SJCRH30 (cell line): ENCODE results near the gene SOCS1. TPM values are rescaled to one million over a fixed set of nuclear protein-coding genes. Genes with fewer than 3 reads are reported as not detected.

Experiments
- DNase-seq, 2 experiments: peaks; one replicate each; pipeline ENCODE4 v3.0.0-alpha.2; 2015 to 2020
- H3K27ac ChIP-seq: fragments of 250-450 bp; sonication (Bioruptor Pico); 2 replicates; pipeline ENCODE4 v1.5.1; 2020; ENCODE audit warnings: mild to moderate bottlenecking, moderate library complexity
- H3K27me3 ChIP-seq: fragments of 250-450 bp; sonication (Bioruptor Pico); 2 replicates; pipeline ENCODE4 v1.5.1; 2020; ENCODE audit warnings: mild to moderate bottlenecking, moderate library complexity
- H3K36me3 ChIP-seq: fragments of 250-450 bp; sonication (Bioruptor Pico); 2 replicates; pipeline ENCODE4 v1.5.1; 2020; ENCODE audit warnings: mild to moderate bottlenecking, moderate library complexity
- H3K4me1 ChIP-seq: fragments of 250-450 bp; sonication (Bioruptor Pico); 2 replicates; pipeline ENCODE4 v1.5.1; 2020; ENCODE audit warnings: mild to moderate bottlenecking, moderate library complexity
- H3K4me3 ChIP-seq: fragments of 250-450 bp; sonication (Bioruptor Pico); 2 replicates; pipeline ENCODE4 v1.5.1; 2020; ENCODE audit warnings: mild to moderate bottlenecking, moderate library complexity
- H3K9me3 ChIP-seq: fragments of 250-450 bp; sonication (Bioruptor Pico); replicated peaks from 2 replicates; pipeline ENCODE4 v1.5.1; 2020; ENCODE audit warnings: mild to moderate bottlenecking, moderate library complexity
- total RNA-seq: library from RNA; depleted of rRNA; stranded (reverse); fragments of >200 nt; shearing (Covaris generic); gene quantifications from 2 replicates; pipeline ENCODE4 v1.2.3, GENCODE V29; 2014

SOCS1 gene
- total RNA-seq, 1 experiment from 2014 or later: 1.8 TPM

GRCh38 chr16:11258553-11259492 lies 2.8 kb upstream of the SOCS1 start:
- no peak overlapping the region for H3K27ac ChIP-seq
- H3K9me3 ChIP-seq: no peaks in the 10 kb centered on the region
- no peaks in the 10 kb centered on the region for H3K36me3 ChIP-seq
- peaks cover 20% of the 10 kb centered on the region; the same call in 1 of the 2 replicates for H3K4me1 ChIP-seq
- no peaks in the 10 kb centered on the region for H3K27me3 ChIP-seq
- no peak overlapping the region for H3K4me3 ChIP-seq
- DNase-seq: peak in 1 of 2 experiments; percentile 18

- Histone ChIP-seq H3K36me3 (no peaks in the 10 kb centered on the region), H3K4me3 (peak overlapping the region; percentile 87), H3K4me1 (peaks cover 20% of the 10 kb centered on the region; the same call in 1 of the 2 replicates), H3K27ac (peak overlapping the region; percentile 84; the same call in 1 of the 2 replicates), H3K9me3 (no peaks in the 10 kb centered on the region), H3K27me3 (no peaks in the 10 kb centered on the region)
- DNase-seq: peak; percentile 76 to 88
These were observed 1.3 kb upstream of the SOCS1 start for GRCh38 chr16:11257131-11257938.

- Histone ChIP-seq H3K4me1 (peaks cover 20% of the 10 kb centered on the region; the same call in 1 of the 2 replicates), H3K4me3 (peak overlapping the region; percentile 87), H3K36me3 (no peaks in the 10 kb centered on the region), H3K27ac (peak overlapping the region; percentile 84), H3K9me3 (no peaks in the 10 kb centered on the region), H3K27me3 (no peaks in the 10 kb centered on the region)
- peak in 1 of 2 experiments; percentile 66 for DNase-seq
These were observed 692 bp upstream of the SOCS1 start for GRCh38 chr16:11256661-11257130.

GRCh38 chr16:11254913-11255736 lies 879 bp downstream of the SOCS1 start:
- no peak for DNase-seq
- no peak overlapping the region for H3K27ac ChIP-seq
- H3K4me1 ChIP-seq: peaks cover 11% of the 10 kb centered on the region; the same call in 1 of the 2 replicates
- peak overlapping the region; percentile 87 for H3K4me3 ChIP-seq
- H3K36me3 ChIP-seq: no peaks in the 10 kb centered on the region
- H3K9me3 ChIP-seq: no peaks in the 10 kb centered on the region
- H3K27me3 ChIP-seq: no peaks in the 10 kb centered on the region

- peaks cover 6% of the 10 kb centered on the region; the same call in 1 of the 2 replicates for H3K4me1 ChIP-seq
- DNase-seq: no peak
- H3K9me3 ChIP-seq: no peaks in the 10 kb centered on the region
- no peak overlapping the region for H3K27ac ChIP-seq
- H3K36me3 ChIP-seq: no peaks in the 10 kb centered on the region
- no peaks in the 10 kb centered on the region for H3K27me3 ChIP-seq
- no peak overlapping the region for H3K4me3 ChIP-seq
These were observed 1.8 kb downstream of the SOCS1 start for GRCh38 chr16:11253995-11254912.

- Histone ChIP-seq H3K9me3 (no peaks in the 10 kb centered on the region), H3K4me3 (no peak overlapping the region), H3K4me1 (peaks cover 3% of the 10 kb centered on the region; the same call in 1 of the 2 replicates), H3K27ac (no peak overlapping the region), H3K27me3 (no peaks in the 10 kb centered on the region), H3K36me3 (no peaks in the 10 kb centered on the region)
- no peak for DNase-seq
These were observed 2.7 kb downstream of the SOCS1 start for GRCh38 chr16:11253009-11253994.

- Histone ChIP-seq H3K4me1 (peaks cover 2% of the 10 kb centered on the region; the same call in 1 of the 2 replicates), H3K9me3 (no peaks in the 10 kb centered on the region), H3K36me3 (no peaks in the 10 kb centered on the region), H3K4me3 (no peak overlapping the region), H3K27ac (no peak overlapping the region), H3K27me3 (no peaks in the 10 kb centered on the region)
- no peak for DNase-seq
These were observed 3.5 kb downstream of the SOCS1 start for GRCh38 chr16:11252482-11252931.

GRCh38 chr16:11251525-11252481 lies 4.2 kb downstream of the SOCS1 start:
- no peaks in the 10 kb centered on the region for H3K27me3 ChIP-seq
- H3K4me1 ChIP-seq: no peaks in the 10 kb centered on the region
- no peak for DNase-seq
- no peaks in the 10 kb centered on the region for H3K9me3 ChIP-seq
- no peaks in the 10 kb centered on the region for H3K36me3 ChIP-seq
- no peak overlapping the region for H3K4me3 ChIP-seq
- no peak overlapping the region for H3K27ac ChIP-seq

- Histone ChIP-seq H3K9me3 (no peaks in the 10 kb centered on the region), H3K27me3 (no peaks in the 10 kb centered on the region), H3K36me3 (no peaks in the 10 kb centered on the region), H3K4me1 (no peaks in the 10 kb centered on the region), H3K4me3 (no peak overlapping the region), H3K27ac (no peak overlapping the region)
- DNase-seq: no peak
These were observed 5.0 kb downstream of the SOCS1 start for GRCh38 chr16:11250786-11251524.

GRCh38 chr16:11250091-11250785 lies 5.8 kb downstream of the SOCS1 start:
- Histone ChIP-seq H3K4me1 (no peaks in the 10 kb centered on the region), H3K27ac (no peak overlapping the region), H3K36me3 (no peaks in the 10 kb centered on the region), H3K9me3 (no peaks in the 10 kb centered on the region), H3K27me3 (no peaks in the 10 kb centered on the region), H3K4me3 (no peak overlapping the region)
- DNase-seq: no peak
